SU-DHL-6 (cell line): ENCODE measurements around the gene ATP2B2.

Experiments used
- EZH2phosphoT487 ChIP-seq: fragments of 200-600 bp; sonication (generic), shearing (Covaris generic); conservative IDR thresholded peaks from 2 replicates; pipeline ENCODE4 v1.6.1; 2018; ENCODE audit warnings: mild to moderate bottlenecking, antibody characterized with exemption, low read length, moderate library complexity, mixed read lengths
- TF ChIP-seq, protein P1 (sequence below): fragments of 200-600 bp; sonication (generic); IDR thresholded peaks from one replicate; pipeline ENCODE4 v1.5.1; 2017; ENCODE audit warnings: antibody characterized with exemption, mild to moderate bottlenecking, low read length, moderate library complexity; ENCODE audit not compliant: insufficient read depth, poor library complexity, severe bottlenecking

DNA sequence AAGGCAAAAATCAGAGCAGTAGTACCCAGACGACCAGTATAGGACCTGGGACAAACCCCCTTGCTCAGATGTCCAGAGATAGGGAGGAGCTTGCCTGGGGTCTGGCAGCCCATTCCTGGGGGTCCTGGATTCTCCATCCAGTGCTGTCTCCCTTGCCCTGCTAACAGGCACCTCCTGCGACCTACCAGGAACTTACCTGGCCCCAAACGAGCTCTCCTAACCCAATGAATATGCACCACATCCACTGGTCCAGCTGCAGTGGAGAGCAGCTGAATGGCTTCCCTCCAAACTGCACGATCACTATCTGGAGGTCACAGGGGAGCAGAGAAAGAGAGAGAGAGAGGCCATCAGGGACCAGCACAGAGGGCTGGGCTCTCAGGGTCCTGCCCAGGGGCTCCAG is 165.3 kb downstream of the ATP2B2 start:
- TF ChIP-seq, protein P1, sequence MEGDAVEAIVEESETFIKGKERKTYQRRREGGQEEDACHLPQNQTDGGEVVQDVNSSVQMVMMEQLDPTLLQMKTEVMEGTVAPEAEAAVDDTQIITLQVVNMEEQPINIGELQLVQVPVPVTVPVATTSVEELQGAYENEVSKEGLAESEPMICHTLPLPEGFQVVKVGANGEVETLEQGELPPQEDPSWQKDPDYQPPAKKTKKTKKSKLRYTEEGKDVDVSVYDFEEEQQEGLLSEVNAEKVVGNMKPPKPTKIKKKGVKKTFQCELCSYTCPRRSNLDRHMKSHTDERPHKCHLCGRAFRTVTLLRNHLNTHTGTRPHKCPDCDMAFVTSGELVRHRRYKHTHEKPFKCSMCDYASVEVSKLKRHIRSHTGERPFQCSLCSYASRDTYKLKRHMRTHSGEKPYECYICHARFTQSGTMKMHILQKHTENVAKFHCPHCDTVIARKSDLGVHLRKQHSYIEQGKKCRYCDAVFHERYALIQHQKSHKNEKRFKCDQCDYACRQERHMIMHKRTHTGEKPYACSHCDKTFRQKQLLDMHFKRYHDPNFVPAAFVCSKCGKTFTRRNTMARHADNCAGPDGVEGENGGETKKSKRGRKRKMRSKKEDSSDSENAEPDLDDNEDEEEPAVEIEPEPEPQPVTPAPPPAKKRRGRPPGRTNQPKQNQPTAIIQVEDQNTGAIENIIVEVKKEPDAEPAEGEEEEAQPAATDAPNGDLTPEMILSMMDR = no peak
- no peak for TF ChIP-seq EZH2phosphoT487
